ENCODE data around the gene FRMD5.

FRMD5 gene

DNA sequence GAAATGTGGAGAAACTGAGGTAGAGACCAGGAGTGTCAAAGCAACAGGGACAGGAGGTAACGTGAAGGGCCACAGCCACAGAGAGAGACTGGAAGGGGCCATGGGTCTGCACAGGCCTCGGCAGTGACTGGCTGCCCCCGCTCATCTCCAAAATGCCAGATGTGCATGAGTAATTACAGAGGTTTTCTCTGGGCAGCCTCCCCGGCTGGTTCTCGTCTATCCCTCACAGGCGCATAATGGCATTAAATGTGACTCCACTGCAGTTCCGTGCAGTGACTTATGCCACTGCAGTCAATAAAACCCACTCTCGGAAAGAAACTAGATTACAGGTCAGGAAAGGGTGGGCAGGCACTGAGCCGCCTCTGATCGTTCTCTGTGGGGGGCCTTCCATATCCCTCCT, 293.6 kb downstream of the FRMD5 start:
- DNase-seq (ENCODE audit: low read depth) = no peak
- no peak overlapping the region for H3K4me3 ChIP-seq (ENCODE audit: low read length)
- TF ChIP-seq, protein P1, sequence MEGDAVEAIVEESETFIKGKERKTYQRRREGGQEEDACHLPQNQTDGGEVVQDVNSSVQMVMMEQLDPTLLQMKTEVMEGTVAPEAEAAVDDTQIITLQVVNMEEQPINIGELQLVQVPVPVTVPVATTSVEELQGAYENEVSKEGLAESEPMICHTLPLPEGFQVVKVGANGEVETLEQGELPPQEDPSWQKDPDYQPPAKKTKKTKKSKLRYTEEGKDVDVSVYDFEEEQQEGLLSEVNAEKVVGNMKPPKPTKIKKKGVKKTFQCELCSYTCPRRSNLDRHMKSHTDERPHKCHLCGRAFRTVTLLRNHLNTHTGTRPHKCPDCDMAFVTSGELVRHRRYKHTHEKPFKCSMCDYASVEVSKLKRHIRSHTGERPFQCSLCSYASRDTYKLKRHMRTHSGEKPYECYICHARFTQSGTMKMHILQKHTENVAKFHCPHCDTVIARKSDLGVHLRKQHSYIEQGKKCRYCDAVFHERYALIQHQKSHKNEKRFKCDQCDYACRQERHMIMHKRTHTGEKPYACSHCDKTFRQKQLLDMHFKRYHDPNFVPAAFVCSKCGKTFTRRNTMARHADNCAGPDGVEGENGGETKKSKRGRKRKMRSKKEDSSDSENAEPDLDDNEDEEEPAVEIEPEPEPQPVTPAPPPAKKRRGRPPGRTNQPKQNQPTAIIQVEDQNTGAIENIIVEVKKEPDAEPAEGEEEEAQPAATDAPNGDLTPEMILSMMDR (conservative IDR thresholded peaks at IDR 0.05; ENCODE audit: low read depth, low read length) = no peak

GRCh38 chr15:43900996-43901395, 294.1 kb downstream of the FRMD5 start:
- TF ChIP-seq, protein P1 (conservative IDR thresholded peaks at IDR 0.05; ENCODE audit: low read depth, low read length) = no peak
- no peak for DNase-seq (ENCODE audit: low read depth)
- no peak overlapping the region for H3K4me3 ChIP-seq (ENCODE audit: low read length)

- H3K4me3 ChIP-seq (ENCODE audit: low read length) = no peak overlapping the region
- DNase-seq (ENCODE audit: low read depth) = no peak
- TF ChIP-seq, protein P1 (conservative IDR thresholded peaks at IDR 0.05; ENCODE audit: low read depth, low read length) = no peak
Observed at GRCh38 chr15:43899928-43900327, 295.1 kb downstream of the FRMD5 start.

GRCh38 chr15:43898891-43899290, 296.2 kb downstream of the FRMD5 start:
- TF ChIP-seq, protein P1 (conservative IDR thresholded peaks at IDR 0.05; ENCODE audit: low read depth, low read length) = no peak
- no peak for DNase-seq (ENCODE audit: low read depth)
- no peak overlapping the region for H3K4me3 ChIP-seq (ENCODE audit: low read length)

DNA sequence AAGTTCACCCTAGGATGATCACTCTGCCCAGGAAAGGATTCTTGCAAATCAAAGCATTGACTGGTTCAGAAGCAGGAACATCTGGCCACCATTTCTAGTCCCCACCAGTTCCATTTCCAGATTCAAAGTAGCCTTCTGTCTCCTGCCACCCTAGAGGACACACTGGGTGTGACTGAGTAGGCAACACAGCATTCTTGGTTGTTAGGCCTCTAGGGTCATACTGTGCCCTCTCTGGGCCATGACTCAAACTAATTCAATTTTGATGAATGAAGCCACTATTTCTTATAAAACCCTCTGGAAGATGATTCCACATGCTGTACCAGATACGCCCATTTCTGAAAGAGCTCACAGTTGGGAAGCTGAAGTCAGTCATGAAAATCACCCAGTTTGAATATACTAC, 298.5 kb downstream of the FRMD5 start:
- TF ChIP-seq, protein P1 (conservative IDR thresholded peaks at IDR 0.05; ENCODE audit: low read depth, low read length) = no peak
- no peak overlapping the region for H3K4me3 ChIP-seq (ENCODE audit: low read length)
- DNase-seq (ENCODE audit: low read depth) = no peak

GRCh38 chr15:43895586-43895985, 299.5 kb downstream of the FRMD5 start:
- H3K4me3 ChIP-seq (ENCODE audit: low read length) = no peak overlapping the region
- no peak for DNase-seq (ENCODE audit: low read depth)
- TF ChIP-seq, protein P1 (conservative IDR thresholded peaks at IDR 0.05; ENCODE audit: low read depth, low read length) = no peak

GRCh38 chr15:43893956-43894355, 301.1 kb downstream of the FRMD5 start:
- no peak overlapping the region for H3K4me3 ChIP-seq (ENCODE audit: low read length)
- DNase-seq (ENCODE audit: low read depth) = peak; percentile 98
- TF ChIP-seq, protein P1 (conservative IDR thresholded peaks at IDR 0.05; ENCODE audit: low read depth, low read length) = no peak

Data from retinal pigment epithelial cell (primary cell).